Mesendoderm (in vitro differentiated cells): ENCODE measurements around the gene RNF220.

Experiments used
- DNase-seq: peaks from one replicate; pipeline ENCODE4 v3.0.0; 2013
- H2AK5ac ChIP-seq: 2 replicates; pipeline ENCODE4 v1.6.1; 2013; ENCODE audit warnings: low read length, inconsistent platforms
- H2BK120ac ChIP-seq: 2 replicates; pipeline ENCODE4 v1.6.1; 2013; ENCODE audit warnings: low read depth, mild to moderate bottlenecking, low read length, moderate library complexity, mixed read lengths
- H2BK15ac ChIP-seq: replicated peaks from 2 replicates; pipeline ENCODE4 v1.6.1; 2013; ENCODE audit warnings: low read depth, mild to moderate bottlenecking, moderate library complexity
- H2BK5ac ChIP-seq: 2 replicates; pipeline ENCODE4 v1.6.1; 2013; ENCODE audit warnings: low read length, inconsistent platforms
- H3K18ac ChIP-seq: 2 replicates; pipeline ENCODE4 v1.6.1; 2013; ENCODE audit warnings: mild to moderate bottlenecking, low read length, mixed read lengths
- H3K23ac ChIP-seq: one replicate; pipeline ENCODE4 v1.6.1; 2013; ENCODE audit warnings: low read length
- H3K27ac ChIP-seq: 2 replicates; pipeline ENCODE4 v1.5.1; 2013; ENCODE audit warnings: low read depth, mild to moderate bottlenecking, inconsistent platforms, low read length, moderate library complexity
- H3K27me3 ChIP-seq: 2 replicates; pipeline ENCODE4 v1.6.1; 2013; ENCODE audit warnings: low read length, control low read depth, mild to moderate bottlenecking, inconsistent platforms; ENCODE audit not compliant: insufficient read depth, poor library complexity
- H3K36me3 ChIP-seq: 2 replicates; pipeline ENCODE4 v1.6.1; 2013; ENCODE audit warnings: low read length, inconsistent platforms; ENCODE audit not compliant: control insufficient read depth, insufficient read depth
- H3K4ac ChIP-seq: one replicate; pipeline ENCODE4 v1.6.1; 2013; ENCODE audit warnings: low read depth, mild to moderate bottlenecking, low read length, moderate library complexity
- H3K4me1 ChIP-seq: 2 replicates; pipeline ENCODE4 v1.6.1; 2013; ENCODE audit warnings: low read depth, low read length, inconsistent platforms; ENCODE audit not compliant: control insufficient read depth
- H3K4me2 ChIP-seq: 2 replicates; pipeline ENCODE4 v1.6.1; 2013; ENCODE audit warnings: low read length
- H3K4me3 ChIP-seq: 2 replicates; pipeline ENCODE4 v1.5.1; 2013; ENCODE audit warnings: mild to moderate bottlenecking, low read length
- H3K56ac ChIP-seq: one replicate; pipeline ENCODE4 v1.6.1; 2013; ENCODE audit warnings: low read length
- H3K79me1 ChIP-seq: 2 replicates; pipeline ENCODE4 v1.6.1; 2013; ENCODE audit warnings: low read length, inconsistent platforms
- H3K79me2 ChIP-seq: 2 replicates; pipeline ENCODE4 v1.6.1; 2013; ENCODE audit warnings: mild to moderate bottlenecking, low read length; ENCODE audit not compliant: control insufficient read depth, insufficient read depth
- H3K9ac ChIP-seq: 2 replicates; pipeline ENCODE4 v1.6.1; 2013; ENCODE audit warnings: low read length, inconsistent platforms
- H4K5ac ChIP-seq: one replicate; pipeline ENCODE4 v1.6.1; 2013; ENCODE audit warnings: low read length
- H4K8ac ChIP-seq: one replicate; pipeline ENCODE4 v1.6.1; 2013; ENCODE audit warnings: low read depth, mild to moderate bottlenecking, control low read depth, low read length, moderate library complexity
- WGBS: extraction: QIAGEN DNeasy Blood & Tissue Kit; methylation state at CpG from one replicate; pipeline ENCODE4 v1.1.7; 2013; ENCODE audit warnings: low lambda C conversion rate, missing lambda C conversion rate; ENCODE audit not compliant: insufficient coverage; ENCODE audit errors: extremely low coverage; 5-methylcytosine and 5-hydroxymethylcytosine counted together

The RNF220 gene

GRCh38 chr1:44678120-44678519 is 273.1 kb downstream of the RNF220 start:
- Histone ChIP-seq H2BK120ac (no peak overlapping the region), H3K27ac (no peak overlapping the region), H2AK5ac (no peak overlapping the region), H3K4me2 (no peak overlapping the region), H3K18ac (no peak overlapping the region), H3K23ac (no peak overlapping the region), H2BK5ac (no peak overlapping the region), H3K27me3 (no peaks in the 10 kb centered on the region), H4K8ac (no peak overlapping the region), H3K79me2 (no peaks in the 10 kb centered on the region), H3K4ac (no peak overlapping the region), H3K79me1 (no peaks in the 10 kb centered on the region), H3K4me1 (peaks cover 8% of the 10 kb centered on the region), H4K5ac (no peak overlapping the region), H3K36me3 (no peaks in the 10 kb centered on the region), H3K4me3 (no peak overlapping the region), H2BK15ac (no peak overlapping the region), H3K56ac (no peak overlapping the region), H3K9ac (no peak overlapping the region)
- WGBS = no CpG with 5 or more reads among the region's 2 CpGs
- DNase-seq = no peak

GRCh38 chr1:44678626-44679025 is 273.6 kb downstream of the RNF220 start:
- H4K8ac ChIP-seq = no peak overlapping the region
- no peak overlapping the region for H2BK120ac ChIP-seq
- no peak overlapping the region for H2AK5ac ChIP-seq
- no peaks in the 10 kb centered on the region for H3K79me2 ChIP-seq
- H3K18ac ChIP-seq = no peak overlapping the region
- no peak overlapping the region for H3K9ac ChIP-seq
- no peak overlapping the region for H3K56ac ChIP-seq
- no peak overlapping the region for H4K5ac ChIP-seq
- H3K27me3 ChIP-seq = no peaks in the 10 kb centered on the region
- no CpG with 5 or more reads among the region's 4 CpGs for WGBS
- no peaks in the 10 kb centered on the region for H3K79me1 ChIP-seq
- no peak overlapping the region for H3K4me2 ChIP-seq
- H3K23ac ChIP-seq = no peak overlapping the region
- H2BK15ac ChIP-seq = no peak overlapping the region
- no peak overlapping the region for H3K4ac ChIP-seq
- no peak overlapping the region for H2BK5ac ChIP-seq
- no peak for DNase-seq
- no peak overlapping the region for H3K4me3 ChIP-seq
- peaks cover 8% of the 10 kb centered on the region for H3K4me1 ChIP-seq
- H3K27ac ChIP-seq = no peak overlapping the region
- H3K36me3 ChIP-seq = no peaks in the 10 kb centered on the region

DNA sequence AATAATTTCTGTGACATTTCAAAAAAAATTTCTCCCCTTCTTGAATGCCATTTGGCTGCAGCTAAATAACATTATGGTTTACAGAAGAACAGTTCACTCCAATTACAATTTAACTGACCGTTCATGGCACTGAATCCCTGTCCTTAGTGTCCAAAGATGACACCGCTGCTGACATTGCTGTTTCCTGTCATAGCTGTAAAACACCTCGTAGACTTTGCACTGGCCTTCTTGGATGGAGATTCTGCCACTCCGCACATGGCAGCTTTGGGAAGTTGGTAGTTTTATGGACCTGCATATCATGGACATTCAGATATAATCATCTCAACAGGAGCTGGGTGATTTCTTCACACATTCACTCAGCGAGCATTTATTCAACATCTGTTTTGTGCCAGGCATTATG is 274.4 kb downstream of the RNF220 start:
- no CpG with 5 or more reads among the region's 5 CpGs for WGBS
- DNase-seq = no peak

GRCh38 chr1:44681905-44682882 is 277.1 kb downstream of the RNF220 start:
- H4K8ac ChIP-seq = no peak overlapping the region
- H3K27ac ChIP-seq = no peak overlapping the region
- H3K4me2 ChIP-seq = no peak overlapping the region
- H3K4me1 ChIP-seq = peaks cover 6% of the 10 kb centered on the region
- H3K56ac ChIP-seq = peak overlapping the region; percentile 50
- DNase-seq = no peak
- no CpG with 5 or more reads among the region's 14 CpGs for WGBS
- no peak overlapping the region for H3K4me3 ChIP-seq
- H2BK120ac ChIP-seq = no peak overlapping the region
- no peak overlapping the region for H2BK15ac ChIP-seq
- H2BK5ac ChIP-seq = no peak overlapping the region
- H3K27me3 ChIP-seq = no peaks in the 10 kb centered on the region
- H2AK5ac ChIP-seq = no peak overlapping the region
- no peaks in the 10 kb centered on the region for H3K79me2 ChIP-seq
- H3K18ac ChIP-seq = no peak overlapping the region
- no peaks in the 10 kb centered on the region for H3K79me1 ChIP-seq
- no peak overlapping the region for H4K5ac ChIP-seq
- H3K9ac ChIP-seq = no peak overlapping the region
- H3K4ac ChIP-seq = no peak overlapping the region
- H3K23ac ChIP-seq = no peak overlapping the region
- H3K36me3 ChIP-seq = no peaks in the 10 kb centered on the region

More for the DNA sequence above, 274.4 kb downstream of the RNF220 start:
- Histone ChIP-seq H3K79me1 (no peaks in the 10 kb centered on the region), H3K4me1 (peaks cover 8% of the 10 kb centered on the region), H4K5ac (no peak overlapping the region), H3K27ac (no peak overlapping the region), H3K36me3 (no peaks in the 10 kb centered on the region), H2BK120ac (no peak overlapping the region), H3K4ac (no peak overlapping the region), H3K27me3 (no peaks in the 10 kb centered on the region), H3K9ac (no peak overlapping the region), H3K18ac (no peak overlapping the region), H3K79me2 (no peaks in the 10 kb centered on the region), H2BK15ac (no peak overlapping the region), H3K23ac (no peak overlapping the region), H4K8ac (no peak overlapping the region), H3K4me3 (no peak overlapping the region), H2BK5ac (no peak overlapping the region), H2AK5ac (no peak overlapping the region), H3K4me2 (no peak overlapping the region), H3K56ac (no peak overlapping the region)

- Histone ChIP-seq H3K9ac (no peak overlapping the region), H3K79me2 (no peaks in the 10 kb centered on the region), H3K27ac (no peak overlapping the region), H3K4ac (no peak overlapping the region), H3K4me3 (no peak overlapping the region), H3K56ac (no peak overlapping the region), H4K5ac (no peak overlapping the region), H3K27me3 (no peaks in the 10 kb centered on the region), H2BK5ac (no peak overlapping the region), H4K8ac (no peak overlapping the region), H2BK15ac (no peak overlapping the region), H3K36me3 (no peaks in the 10 kb centered on the region), H2AK5ac (no peak overlapping the region), H3K79me1 (no peaks in the 10 kb centered on the region), H3K4me1 (peaks cover 6% of the 10 kb centered on the region), H2BK120ac (no peak overlapping the region), H3K18ac (no peak overlapping the region), H3K23ac (no peak overlapping the region), H3K4me2 (no peak overlapping the region)
- WGBS = no CpG with 5 or more reads among the region's 3 CpGs
- DNase-seq = no peak
Measured at GRCh38 chr1:44682883-44683265, 277.8 kb downstream of the RNF220 start.
